Activated T-helper 17 cell treated with anti-CD3 and anti-CD28 coated beads, Interleukin-2, amount 50 U/mL, for 72 hours (primary cell): ENCODE results near the gene WDFY3. TPM values are rescaled to one million over a fixed set of nuclear protein-coding genes. Genes with fewer than 3 reads are reported as not detected.

Source experiments
- ATAC-seq: fragments of 150-1000 bp; cut with Tn5 transposase; replicated peaks from 2 replicates; pipeline ENCODE4 v1.10.0; 2021; ENCODE audit warnings: mild to moderate bottlenecking, moderate library complexity
- H3K27ac Mint-ChIP-seq: one replicate; pipeline ENCODE4 v1.8.0; 2022; ENCODE audit warnings: mixed read lengths
- H3K27me3 Mint-ChIP-seq: one replicate; pipeline ENCODE4 v1.8.0; 2022; ENCODE audit warnings: mixed read lengths
- H3K36me3 Mint-ChIP-seq: one replicate; pipeline ENCODE4 v1.8.0; 2022; ENCODE audit warnings: low read depth, mild to moderate bottlenecking, mixed read lengths
- H3K4me1 Mint-ChIP-seq: one replicate; pipeline ENCODE4 v1.8.0; 2022; ENCODE audit warnings: mixed read lengths
- H3K4me3 Mint-ChIP-seq: one replicate; pipeline ENCODE4 v1.8.0; 2022; ENCODE audit warnings: mild to moderate bottlenecking, mixed read lengths
- H3K9me3 Mint-ChIP-seq: one replicate; pipeline ENCODE4 v1.8.0; 2022; ENCODE audit warnings: mixed read lengths
- total RNA-seq, 2 donors: library from RNA; stranded (reverse); gene quantifications; one replicate each; pipeline ENCODE4 v1.2.3, GENCODE V29; 2022

Gene WDFY3
- total RNA-seq, 2 donors from 2014 or later = 2.1 to 2.3 TPM

GRCh38 chr4:84792366-84793301, 173.9 kb downstream of the WDFY3 start:
- Mint-ChIP-seq H3K4me3 (no peak overlapping the region), H3K9me3 (no peaks in the 10 kb centered on the region)

GRCh38 chr4:84790769-84791565, 175.5 kb downstream of the WDFY3 start:
- no peaks in the 10 kb centered on the region for H3K9me3 Mint-ChIP-seq
- H3K27ac Mint-ChIP-seq = no peak overlapping the region
- H3K27me3 Mint-ChIP-seq = peaks cover 5% of the 10 kb centered on the region
- no peaks in the 10 kb centered on the region for H3K36me3 Mint-ChIP-seq
- no peak for ATAC-seq
- no peak overlapping the region for H3K4me3 Mint-ChIP-seq
- no peaks in the 10 kb centered on the region for H3K4me1 Mint-ChIP-seq

More at GRCh38 chr4:84792366-84793301, 173.9 kb downstream of the WDFY3 start:
- no peak for ATAC-seq
- Mint-ChIP-seq H3K27me3 (peaks cover 5% of the 10 kb centered on the region), H3K27ac (no peak overlapping the region), H3K4me1 (no peaks in the 10 kb centered on the region), H3K36me3 (no peaks in the 10 kb centered on the region)

GRCh38 chr4:84786478-84786877, 180.0 kb downstream of the WDFY3 start:
- Mint-ChIP-seq H3K4me1 (no peaks in the 10 kb centered on the region), H3K36me3 (no peaks in the 10 kb centered on the region)

GRCh38 chr4:84782517-84782916, 184.0 kb downstream of the WDFY3 start:
- ATAC-seq = no peak
- Mint-ChIP-seq H3K27ac (no peak overlapping the region), H3K36me3 (no peaks in the 10 kb centered on the region), H3K27me3 (no peaks in the 10 kb centered on the region), H3K4me3 (no peak overlapping the region), H3K4me1 (no peaks in the 10 kb centered on the region), H3K9me3 (no peaks in the 10 kb centered on the region)

More at GRCh38 chr4:84786478-84786877, 180.0 kb downstream of the WDFY3 start:
- ATAC-seq = no peak
- Mint-ChIP-seq H3K4me3 (no peak overlapping the region), H3K9me3 (no peaks in the 10 kb centered on the region), H3K27me3 (peaks cover 5% of the 10 kb centered on the region), H3K27ac (no peak overlapping the region)

- Mint-ChIP-seq H3K27me3 (no peaks in the 10 kb centered on the region), H3K4me1 (no peaks in the 10 kb centered on the region), H3K36me3 (no peaks in the 10 kb centered on the region), H3K9me3 (no peaks in the 10 kb centered on the region), H3K27ac (no peak overlapping the region), H3K4me3 (no peak overlapping the region)
- ATAC-seq = no peak
Observed at GRCh38 chr4:84780719-84781118, 185.8 kb downstream of the WDFY3 start.

- no peak for ATAC-seq
- Mint-ChIP-seq H3K27me3 (no peaks in the 10 kb centered on the region), H3K27ac (no peak overlapping the region), H3K4me1 (no peaks in the 10 kb centered on the region), H3K4me3 (no peak overlapping the region), H3K9me3 (no peaks in the 10 kb centered on the region), H3K36me3 (no peaks in the 10 kb centered on the region)
Observed at GRCh38 chr4:84778041-84778440, 188.4 kb downstream of the WDFY3 start.

- Mint-ChIP-seq H3K27ac (peak overlapping the region; percentile 7), H3K36me3 (no peaks in the 10 kb centered on the region), H3K4me3 (peak overlapping the region; percentile 6), H3K27me3 (no peaks in the 10 kb centered on the region), H3K9me3 (no peaks in the 10 kb centered on the region), H3K4me1 (no peaks in the 10 kb centered on the region)
- ATAC-seq = peak; percentile 91
Observed at GRCh38 chr4:84767168-84767567, 199.3 kb downstream of the WDFY3 start.

- Mint-ChIP-seq H3K9me3 (no peaks in the 10 kb centered on the region), H3K27ac (no peak overlapping the region), H3K27me3 (peaks cover 3% of the 10 kb centered on the region), H3K4me3 (no peak overlapping the region), H3K36me3 (no peaks in the 10 kb centered on the region), H3K4me1 (no peaks in the 10 kb centered on the region)
- no peak for ATAC-seq
Observed at GRCh38 chr4:84753321-84753972, 213.0 kb downstream of the WDFY3 start.

GRCh38 chr4:84751707-84752106, 214.8 kb downstream of the WDFY3 start:
- no peak overlapping the region for H3K4me3 Mint-ChIP-seq
- no peaks in the 10 kb centered on the region for H3K36me3 Mint-ChIP-seq
- ATAC-seq = no peak
- H3K27ac Mint-ChIP-seq = no peak overlapping the region
- H3K27me3 Mint-ChIP-seq = peaks cover 3% of the 10 kb centered on the region
- no peaks in the 10 kb centered on the region for H3K4me1 Mint-ChIP-seq
- H3K9me3 Mint-ChIP-seq = no peaks in the 10 kb centered on the region

- no peaks in the 10 kb centered on the region for H3K4me1 Mint-ChIP-seq
- no peak for ATAC-seq
- H3K4me3 Mint-ChIP-seq = no peak overlapping the region
- H3K36me3 Mint-ChIP-seq = no peaks in the 10 kb centered on the region
- no peaks in the 10 kb centered on the region for H3K9me3 Mint-ChIP-seq
- no peak overlapping the region for H3K27ac Mint-ChIP-seq
- H3K27me3 Mint-ChIP-seq = peaks cover 3% of the 10 kb centered on the region
Observed at GRCh38 chr4:84750960-84751283, 215.6 kb downstream of the WDFY3 start.

- no peak overlapping the region for H3K27ac Mint-ChIP-seq
- no peaks in the 10 kb centered on the region for H3K4me1 Mint-ChIP-seq
- no peak for ATAC-seq
Observed at GRCh38 chr4:84750260-84750959, 216.1 kb downstream of the WDFY3 start.

GRCh38 chr4:84740057-84740456, 226.4 kb downstream of the WDFY3 start:
- no peak for ATAC-seq
- peaks cover 7% of the 10 kb centered on the region for H3K27me3 Mint-ChIP-seq
- no peak overlapping the region for H3K4me3 Mint-ChIP-seq
- no peak overlapping the region for H3K27ac Mint-ChIP-seq
- H3K36me3 Mint-ChIP-seq = no peaks in the 10 kb centered on the region
- no peaks in the 10 kb centered on the region for H3K4me1 Mint-ChIP-seq
- no peaks in the 10 kb centered on the region for H3K9me3 Mint-ChIP-seq

More at GRCh38 chr4:84750260-84750959, 216.1 kb downstream of the WDFY3 start:
- no peak overlapping the region for H3K4me3 Mint-ChIP-seq
- no peaks in the 10 kb centered on the region for H3K36me3 Mint-ChIP-seq
- H3K9me3 Mint-ChIP-seq = no peaks in the 10 kb centered on the region
- peaks cover 3% of the 10 kb centered on the region for H3K27me3 Mint-ChIP-seq

GRCh38 chr4:84738622-84739021, 227.9 kb downstream of the WDFY3 start:
- Mint-ChIP-seq H3K27ac (no peak overlapping the region), H3K4me3 (no peak overlapping the region), H3K27me3 (peaks cover 7% of the 10 kb centered on the region), H3K9me3 (no peaks in the 10 kb centered on the region), H3K4me1 (no peaks in the 10 kb centered on the region), H3K36me3 (no peaks in the 10 kb centered on the region)
- no peak for ATAC-seq

- peaks cover 7% of the 10 kb centered on the region for H3K27me3 Mint-ChIP-seq
- no peak for ATAC-seq
- H3K4me3 Mint-ChIP-seq = no peak overlapping the region
- no peaks in the 10 kb centered on the region for H3K4me1 Mint-ChIP-seq
- H3K36me3 Mint-ChIP-seq = no peaks in the 10 kb centered on the region
- H3K9me3 Mint-ChIP-seq = no peaks in the 10 kb centered on the region
- no peak overlapping the region for H3K27ac Mint-ChIP-seq
Observed at GRCh38 chr4:84737656-84738055, 228.8 kb downstream of the WDFY3 start.
